HEK293T (cell line): Measurements from ENCODE around the gene MS4A4E.
"Not testable (repeated sequence)": the region's sequence is repeated elsewhere in the genome, so short reads cannot be mapped to it uniquely, and the experiment has no call there.

Source experiments
- CTCF ChIA-PET: fragments of 350-600 bp; formaldehyde crosslinking; extraction: SDS; loops from one replicate; lab custom pipeline; 2021; ENCODE audit warnings: antibody characterized with exemption, inconsistent platforms; lab: Yijun Ruan, JAX
- POLR2A ChIA-PET: fragments of 350-600 bp; formaldehyde crosslinking; extraction: SDS; loops from one replicate; lab custom pipeline; 2020; ENCODE audit warnings: antibody characterized with exemption, inconsistent platforms; lab: Yijun Ruan, JAX
- DNase-seq: peaks from one replicate; pipeline ENCODE4 v3.0.0; 2012; ENCODE audit warnings: mixed read lengths; ENCODE audit errors: extremely low spot score
- ARNT ChIP-seq: fragments of 450-650 bp; IDR thresholded peaks from 2 replicates; pipeline ENCODE4 v1.6.1; 2017; ENCODE audit warnings: mild to moderate bottlenecking
- BHLHE40 ChIP-seq: fragments of 450-650 bp; IDR thresholded peaks from 2 replicates; pipeline ENCODE4 v1.6.1; 2016; ENCODE audit warnings: mild to moderate bottlenecking, moderate library complexity, borderline replicate concordance
- CTBP1 ChIP-seq: fragments of 450-650 bp; IDR thresholded peaks from 2 replicates; pipeline ENCODE4 v1.6.1; 2016; ENCODE audit warnings: borderline replicate concordance
- ELF4 ChIP-seq: fragments of 450-650 bp; IDR thresholded peaks from 2 replicates; pipeline ENCODE4 v1.6.1; 2017; ENCODE audit warnings: antibody characterized with exemption
- FOXA1 ChIP-seq: fragments of 450-650 bp; IDR thresholded peaks from 2 replicates; pipeline ENCODE4 v1.6.1; 2016; ENCODE audit warnings: mild to moderate bottlenecking
- FOXK2 ChIP-seq: fragments of 450-650 bp; IDR thresholded peaks from 2 replicates; pipeline ENCODE4 v1.6.1; 2016; ENCODE audit warnings: mild to moderate bottlenecking
- FOXM1 ChIP-seq: fragments of 450-650 bp; IDR thresholded peaks from 2 replicates; pipeline ENCODE4 v1.6.1; 2017; ENCODE audit warnings: mild to moderate bottlenecking, borderline replicate concordance
- HDGF ChIP-seq: fragments of 450-650 bp; IDR thresholded peaks from 2 replicates; pipeline ENCODE4 v1.6.1; 2017; ENCODE audit warnings: antibody characterized with exemption, borderline replicate concordance
- L3MBTL2 ChIP-seq: fragments of 450-650 bp; conservative IDR thresholded peaks from 2 replicates; pipeline ENCODE4 v1.6.1; 2016; ENCODE audit warnings: mild to moderate bottlenecking
- LEF1 ChIP-seq: fragments of 450-650 bp; IDR thresholded peaks from 2 replicates; pipeline ENCODE4 v1.6.1; 2017; ENCODE audit warnings: mild to moderate bottlenecking, borderline replicate concordance
- NFRKB ChIP-seq: fragments of 450-650 bp; IDR thresholded peaks from 2 replicates; pipeline ENCODE4 v1.6.1; 2016; ENCODE audit warnings: mild to moderate bottlenecking, moderate library complexity
- PKNOX1 ChIP-seq: fragments of 450-650 bp; IDR thresholded peaks from 2 replicates; pipeline ENCODE4 v1.6.1; 2016
- SP1 ChIP-seq: fragments of 450-650 bp; IDR thresholded peaks from 2 replicates; pipeline ENCODE4 v1.6.1; 2017
- SUZ12 ChIP-seq: fragments of 450-650 bp; IDR thresholded peaks from 2 replicates; pipeline ENCODE4 v1.6.1; 2016; ENCODE audit warnings: mild to moderate bottlenecking
- TARDBP ChIP-seq: fragments of 450-650 bp; IDR thresholded peaks from 2 replicates; pipeline ENCODE4 v1.6.1; 2016
- ZNF384 ChIP-seq: fragments of 450-650 bp; IDR thresholded peaks from 2 replicates; pipeline ENCODE4 v1.6.1; 2016

The MS4A4E gene

GRCh38 chr11:60158636-60159035 lies 84.3 kb downstream of the MS4A4E start:
- ChIA-PET POLR2A (no interaction called here), CTCF (no interaction called here)
- no peak for DNase-seq

GRCh38 chr11:60155931-60156330 lies 87.0 kb downstream of the MS4A4E start:
- ChIA-PET POLR2A (no interaction called here), CTCF (no interaction called here)
- no peak for DNase-seq

More at GRCh38 chr11:60158636-60159035, 84.3 kb downstream of the MS4A4E start:
- no peak for TF ChIP-seq SUZ12
- no peak for TF ChIP-seq CTBP1
- no peak for TF ChIP-seq HDGF
- no peak for TF ChIP-seq NFRKB
- no peak for TF ChIP-seq ZNF384
- TF ChIP-seq FOXA1, result no peak
- no peak for TF ChIP-seq PKNOX1
- TF ChIP-seq ARNT, result no peak
- no peak for TF ChIP-seq FOXM1
- TF ChIP-seq TARDBP, result no peak
- TF ChIP-seq L3MBTL2, result no peak
- TF ChIP-seq ELF4, result no peak
- no peak for TF ChIP-seq LEF1
- no peak for TF ChIP-seq FOXK2
- no peak for TF ChIP-seq SP1

GRCh38 chr11:60152727-60153126 lies 90.2 kb downstream of the MS4A4E start:
- POLR2A ChIA-PET, DNase-seq, CTCF ChIA-PET: not testable (repeated sequence)

More at GRCh38 chr11:60155931-60156330, 87.0 kb downstream of the MS4A4E start:
- no peak for TF ChIP-seq FOXA1
- no peak for TF ChIP-seq ELF4
- no peak for TF ChIP-seq ZNF384
- TF ChIP-seq PKNOX1, result no peak
- TF ChIP-seq FOXK2, result no peak
- TF ChIP-seq SUZ12, result no peak
- no peak for TF ChIP-seq CTBP1
- TF ChIP-seq BHLHE40, result no peak
- no peak for TF ChIP-seq LEF1
- TF ChIP-seq L3MBTL2, result no peak
- TF ChIP-seq SP1, result no peak
- no peak for TF ChIP-seq HDGF
- TF ChIP-seq TARDBP, result no peak
- no peak for TF ChIP-seq FOXM1
- no peak for TF ChIP-seq NFRKB
- no peak for TF ChIP-seq ARNT

- CTCF ChIA-PET, result no interaction called here
Observed at GRCh38 chr11:60150279-60150678, 92.7 kb downstream of the MS4A4E start.

More at GRCh38 chr11:60150279-60150678, 92.7 kb downstream of the MS4A4E start:
- no peak for DNase-seq
- POLR2A ChIA-PET, result no interaction called here
- TF ChIP-seq ZNF384, result no peak
- TF ChIP-seq TARDBP, result no peak
- TF ChIP-seq FOXM1, result no peak
- TF ChIP-seq CTBP1, result no peak
- no peak for TF ChIP-seq NFRKB
- TF ChIP-seq LEF1, result no peak
- no peak for TF ChIP-seq ARNT
- TF ChIP-seq PKNOX1, result no peak
- no peak for TF ChIP-seq SUZ12
- TF ChIP-seq FOXA1, result no peak
- TF ChIP-seq HDGF, result no peak
- TF ChIP-seq ELF4, result no peak
- no peak for TF ChIP-seq FOXK2
- no peak for TF ChIP-seq BHLHE40
- TF ChIP-seq SP1, result no peak
- TF ChIP-seq L3MBTL2, result no peak
